Measurements from ENCODE around the gene ZBTB34. TPM values are rescaled to one million over a fixed set of nuclear protein-coding genes. Genes with fewer than 3 reads are reported as not detected.

Gene ZBTB34
- total RNA-seq: 10.1 and 12.8 TPM in 2 replicates

GRCh38 chr9:126860077-126860756 lies at the start of gene ZBTB34:
Gene ZBTB34, plus strand, starts transcription at chr9:126860639. Its CDS starts 18,761 bp downstream, at chr9:126879400.

GRCh38 chr9:126914458-126915280 lies 54.2 kb downstream of the ZBTB34 start, which contains the start of gene RALGPS1:
Gene RALGPS1, plus strand, starts transcription at chr9:126914782. Its CDS starts 47,508 bp downstream, at chr9:126962290.

Other genes with a start within 250 kb of the ZBTB34 start
- not detected in 2 replicates for gene LMX1B, start 246.7 kb upstream of the ZBTB34 start, total RNA-seq
- gene ZBTB43, start 55.6 kb upstream of the ZBTB34 start, total RNA-seq: 6.9 and 8.7 TPM in 2 replicates
- gene RALGPS1, start 54.1 kb downstream of the ZBTB34 start, total RNA-seq: 2.8 and 2.9 TPM in 2 replicates